Keratinocyte (primary cell): ENCODE results near the gene KCNQ2. TPM values are rescaled to one million over a fixed set of nuclear protein-coding genes. Genes with fewer than 3 reads are reported as not detected.

Source experiments
- DNase-seq: peaks from one replicate; pipeline ENCODE4 v3.0.0-alpha.2; 2011; ENCODE audit warnings: low read depth, missing footprints, low spot score
- FAIRE-seq: peaks from 2 replicates; lab custom pipeline; 2011; peaks lifted over from hg19 to GRCh38; lab: Jason Lieb, UNC
- H2AFZ ChIP-seq: 2 replicates; pipeline ENCODE4 v1.6.0; 2012; ENCODE audit warnings: low read length, control low read depth, inconsistent platforms; ENCODE audit not compliant: control insufficient read depth
- H3K27ac ChIP-seq: 2 replicates; pipeline ENCODE4 v1.5.1; 2011; ENCODE audit warnings: low read length; ENCODE audit not compliant: control insufficient read depth, insufficient read depth
- H3K27me3 ChIP-seq: 3 replicates; pipeline ENCODE4 v1.6.0; 2011; ENCODE audit warnings: low read length; ENCODE audit not compliant: control insufficient read depth, insufficient read depth; ENCODE audit errors: extremely low read depth
- H3K36me3 ChIP-seq, 2 experiments: 2 replicates in 1 of 2; 3 replicates in 1 of 2; pipeline ENCODE4 v1.5.1; 2011; ENCODE audit warnings: low read length in 2 of 2, mild to moderate bottlenecking in 1 of 2; ENCODE audit not compliant: control insufficient read depth in 2 of 2, insufficient read depth in 2 of 2; ENCODE audit errors: extremely low read depth in 1 of 2
- H3K4me1 ChIP-seq: 3 replicates; pipeline ENCODE4 v1.5.1; 2011; ENCODE audit warnings: low read length; ENCODE audit not compliant: control insufficient read depth, insufficient read depth; ENCODE audit errors: extremely low read depth
- H3K4me2 ChIP-seq: 3 replicates; pipeline ENCODE4 v1.6.0; 2011; ENCODE audit warnings: low read depth, low read length; ENCODE audit not compliant: control insufficient read depth, insufficient read depth; ENCODE audit errors: extremely low read depth
- H3K4me3 ChIP-seq, 3 experiments: fragments of 200-600 bp in 1 of 3; sonication (generic) in 1 of 3; 2 replicates in 2 of 3; 3 replicates in 1 of 3; pipeline ENCODE4 v1.5.1; 2011 to 2016; ENCODE audit warnings: low read length in 3 of 3, mild to moderate bottlenecking in 3 of 3, control low read depth in 2 of 3, inconsistent platforms in 1 of 3, low read depth in 1 of 3, mixed read lengths in 1 of 3, mixed run types in 1 of 3, moderate library complexity in 1 of 3; ENCODE audit not compliant: control insufficient read depth in 2 of 3, insufficient read depth in 2 of 3; ENCODE audit errors: extremely low read depth in 1 of 3
- H3K79me2 ChIP-seq: 2 replicates; pipeline ENCODE4 v1.6.0; 2012; ENCODE audit warnings: low read length; ENCODE audit not compliant: control insufficient read depth, insufficient read depth
- H3K9ac ChIP-seq: 3 replicates; pipeline ENCODE4 v1.6.0; 2011; ENCODE audit warnings: low read length; ENCODE audit not compliant: control insufficient read depth, insufficient read depth; ENCODE audit errors: extremely low read depth
- H3K9me1 ChIP-seq: 3 replicates; pipeline ENCODE4 v1.6.0; 2011; ENCODE audit warnings: low read length; ENCODE audit not compliant: control insufficient read depth, insufficient read depth; ENCODE audit errors: extremely low read depth
- H3K9me3 ChIP-seq: 2 replicates; pipeline ENCODE4 v1.5.1; 2012; ENCODE audit warnings: low read depth, low read length; ENCODE audit not compliant: control insufficient read depth
- H4K20me1 ChIP-seq: 3 replicates; pipeline ENCODE4 v1.6.0; 2011; ENCODE audit warnings: low read length; ENCODE audit not compliant: control insufficient read depth, insufficient read depth; ENCODE audit errors: extremely low read depth
- EZH2 ChIP-seq: IDR thresholded peaks from one replicate; pipeline ENCODE4 v1.6.1; 2012; ENCODE audit warnings: inconsistent platforms, mild to moderate bottlenecking, low read length, moderate library complexity
- dilution Hi-C: fragments of 300-500 bp; cut with MboI; formaldehyde crosslinking; loops from one replicate; pipeline ENCODE4 v1.7.0; 2020; ENCODE audit warnings: low sequenced_read_pairs; ENCODE audit not compliant: extremely low pct_ligation_motif_present
- polyA plus RNA-seq, 5 experiments: library from polyadenylated mRNA; depleted of rRNA in 3 of 5; stranded (reverse) in 3 of 5; stranded (forward) in 1 of 5; unstranded in 1 of 5; fragments of >200 nt; gene quantifications; 1 replicate in 1 of 5; 2 replicates in 3 of 5; 3 replicates in 1 of 5; pipeline versions ENCODE4 v1.2.1 to v1.2.3, GENCODE V29; 2011 to 2012; ENCODE audit warnings: missing spikeins in 2 of 5, low read depth in 1 of 5, low replicate concordance in 1 of 5
- TF ChIP-seq, protein P1 (sequence below), 3 experiments: IDR thresholded peaks in 1 of 3; conservative IDR thresholded peaks in 1 of 3; optimal IDR thresholded peaks in 1 of 3; 2 replicates in 2 of 3; 3 replicates in 1 of 3; pipeline versions ENCODE3 to v1.5.1; 2011; ENCODE audit warnings: low read length in 3 of 3, mild to moderate bottlenecking in 3 of 3, moderate library complexity in 2 of 3, control low read depth in 1 of 3, inconsistent platforms in 1 of 3; ENCODE audit not compliant: insufficient read depth in 2 of 3; ENCODE audit errors: extremely low read depth in 1 of 3

KCNQ2 gene
- polyA plus RNA-seq, 1 donor (not counting 4 experiments of a cell fraction or from before 2014, with no cell fraction given) = not detected

DNA sequence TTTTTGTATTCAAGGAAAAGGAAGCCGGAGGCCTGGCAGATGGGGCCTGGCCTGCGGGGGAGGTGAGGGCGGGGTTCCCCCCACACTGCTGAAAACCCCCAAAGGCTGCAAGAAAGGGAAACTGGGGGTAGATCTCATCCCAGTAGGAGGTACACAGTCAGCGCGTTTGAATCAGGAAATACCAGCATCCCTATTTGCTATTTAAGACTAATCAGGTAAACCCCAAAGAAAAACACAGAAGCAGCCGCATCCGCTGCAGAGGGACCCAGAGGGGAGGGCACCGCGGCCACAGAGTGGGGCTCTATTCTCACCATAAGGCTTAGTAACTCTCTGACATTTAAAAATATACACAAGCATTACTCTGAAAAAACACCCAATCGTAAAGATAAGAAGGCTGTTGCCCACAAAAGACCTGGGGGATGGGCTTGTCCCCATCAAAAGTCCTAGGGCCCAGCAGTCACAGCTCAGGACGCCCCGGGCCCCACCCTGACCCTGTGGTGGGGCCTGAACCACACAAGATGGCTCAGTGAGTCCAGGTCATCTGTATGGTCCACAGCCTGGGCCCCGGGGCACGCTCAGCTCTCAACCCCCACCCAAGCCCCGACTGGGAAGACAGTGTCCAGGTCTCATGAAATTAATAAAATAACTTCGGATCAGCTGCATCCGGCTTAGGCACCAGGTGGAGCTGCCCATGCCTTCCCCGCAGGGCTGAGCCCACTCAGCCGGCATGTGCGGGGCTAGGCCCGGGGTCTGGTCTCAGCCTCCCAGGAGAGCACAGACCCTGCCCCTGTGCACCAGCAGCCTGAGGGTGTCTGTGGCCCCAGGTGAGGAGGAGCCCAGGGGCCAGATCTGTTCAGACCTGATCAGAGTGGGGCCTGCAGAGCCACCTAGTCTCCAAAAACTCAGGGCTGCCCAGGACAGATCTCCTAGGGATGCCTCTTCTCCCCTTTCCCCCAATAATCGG, 31.0 kb downstream of the KCNQ2 start:
- no peak overlapping the region for H2AFZ ChIP-seq
- no peaks in the 10 kb centered on the region for H3K9me1 ChIP-seq
- no peaks in the 10 kb centered on the region for H3K27me3 ChIP-seq
- DNase-seq (no peak), FAIRE-seq (no peak)
- H3K9me3 ChIP-seq = no peaks in the 10 kb centered on the region
- no peaks in the 10 kb centered on the region for H3K36me3 ChIP-seq
- TF ChIP-seq, protein P1, sequence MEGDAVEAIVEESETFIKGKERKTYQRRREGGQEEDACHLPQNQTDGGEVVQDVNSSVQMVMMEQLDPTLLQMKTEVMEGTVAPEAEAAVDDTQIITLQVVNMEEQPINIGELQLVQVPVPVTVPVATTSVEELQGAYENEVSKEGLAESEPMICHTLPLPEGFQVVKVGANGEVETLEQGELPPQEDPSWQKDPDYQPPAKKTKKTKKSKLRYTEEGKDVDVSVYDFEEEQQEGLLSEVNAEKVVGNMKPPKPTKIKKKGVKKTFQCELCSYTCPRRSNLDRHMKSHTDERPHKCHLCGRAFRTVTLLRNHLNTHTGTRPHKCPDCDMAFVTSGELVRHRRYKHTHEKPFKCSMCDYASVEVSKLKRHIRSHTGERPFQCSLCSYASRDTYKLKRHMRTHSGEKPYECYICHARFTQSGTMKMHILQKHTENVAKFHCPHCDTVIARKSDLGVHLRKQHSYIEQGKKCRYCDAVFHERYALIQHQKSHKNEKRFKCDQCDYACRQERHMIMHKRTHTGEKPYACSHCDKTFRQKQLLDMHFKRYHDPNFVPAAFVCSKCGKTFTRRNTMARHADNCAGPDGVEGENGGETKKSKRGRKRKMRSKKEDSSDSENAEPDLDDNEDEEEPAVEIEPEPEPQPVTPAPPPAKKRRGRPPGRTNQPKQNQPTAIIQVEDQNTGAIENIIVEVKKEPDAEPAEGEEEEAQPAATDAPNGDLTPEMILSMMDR (optimal IDR thresholded peaks at IDR 0.05 in 1 of 3, IDR thresholded peaks at IDR 0.05 in 1 of 3, conservative IDR thresholded peaks at IDR 0.05 in 1 of 3; ENCODE audit: extremely low read depth in 1 of 3, insufficient read depth in 2 of 3, low read length in 3 of 3) = no peak
- no peak for TF ChIP-seq EZH2
- no peak overlapping the region for H3K4me2 ChIP-seq
- no peaks in the 10 kb centered on the region for H3K79me2 ChIP-seq
- no peaks in the 10 kb centered on the region for H3K4me1 ChIP-seq
- H3K27ac ChIP-seq = no peak overlapping the region
- H3K9ac ChIP-seq = no peak overlapping the region
- H3K4me3 ChIP-seq = no peak overlapping the region
- H4K20me1 ChIP-seq = no peaks in the 10 kb centered on the region
- dilution Hi-C loops = no loop called here

DNA sequence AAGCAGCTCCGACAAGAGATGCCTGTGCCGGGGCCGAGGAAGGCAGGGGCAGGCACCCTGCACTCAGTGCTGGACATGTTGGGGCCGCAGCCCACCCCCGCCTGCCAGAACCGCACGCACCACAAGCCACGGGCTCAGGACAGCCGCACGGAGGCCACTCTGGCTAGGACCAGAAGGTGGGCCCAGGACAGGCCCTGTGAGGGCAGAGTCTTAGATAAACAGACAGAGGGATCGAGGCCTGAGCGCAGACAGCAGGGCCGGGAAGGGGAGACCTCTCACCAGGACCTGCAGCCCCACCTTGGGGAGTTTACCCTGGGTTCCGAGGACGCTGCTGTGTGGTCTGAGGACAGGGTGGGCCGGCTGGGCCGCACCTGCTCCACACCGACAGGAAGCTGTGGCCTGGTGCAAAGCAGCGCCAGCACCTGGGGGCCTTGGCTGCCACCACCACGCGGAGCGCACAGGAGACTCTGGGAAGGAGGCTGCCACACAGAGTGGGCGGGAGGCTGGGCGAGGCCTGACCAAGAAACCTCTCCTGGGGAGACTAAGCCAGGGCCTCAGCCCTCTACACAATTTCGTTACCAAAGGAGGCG, 32.0 kb downstream of the KCNQ2 start:
- Histone ChIP-seq H3K4me3 (no peak overlapping the region), H3K4me2 (no peak overlapping the region), H3K27me3 (no peaks in the 10 kb centered on the region), H4K20me1 (no peaks in the 10 kb centered on the region), H3K9ac (no peak overlapping the region), H3K27ac (no peak overlapping the region), H3K79me2 (no peaks in the 10 kb centered on the region), H3K36me3 (no peaks in the 10 kb centered on the region), H2AFZ (no peak overlapping the region), H3K9me3 (no peaks in the 10 kb centered on the region), H3K9me1 (no peaks in the 10 kb centered on the region), H3K4me1 (no peaks in the 10 kb centered on the region)
- no peak for DNase-seq
- no peak for FAIRE-seq
- no peak for TF ChIP-seq EZH2
- TF ChIP-seq, protein P1 (optimal IDR thresholded peaks at IDR 0.05 in 1 of 3, IDR thresholded peaks at IDR 0.05 in 1 of 3, conservative IDR thresholded peaks at IDR 0.05 in 1 of 3; ENCODE audit: extremely low read depth in 1 of 3, insufficient read depth in 2 of 3, low read length in 3 of 3) = no peak
- dilution Hi-C loops = no loop called here
